A549 treated with AZD9567 at 1 μM for 4 hours (cell line): ENCODE measurements around the gene METRNL. TPM values are rescaled to one million over a fixed set of nuclear protein-coding genes. Genes with fewer than 3 reads are reported as not detected.

Experiments used
- total RNA-seq: library from RNA; stranded (reverse); fragments of 200-300 nt; extraction: Qiagen RNA extraction; gene quantifications from 5 replicates; pipeline ENCODE4 v1.2.3, GENCODE V29; 2022; ENCODE audit not compliant: insufficient read depth

Gene METRNL
- total RNA-seq = 32.7 to 37.4 TPM (median 33.1 TPM) in 5 replicates

GRCh38 chr17:83079352-83079747, at the start of gene METRNL:
TSS of gene METRNL (plus strand) at chr17:83079609. CDS start at chr17:83079816, 207 bp downstream.

Other genes with a start within 250 kb of the METRNL start
- gene ZNF750, start 239.6 kb upstream of the METRNL start, total RNA-seq = not detected in 5 replicates